ENCODE measurements around the gene BBS9. TPM values are rescaled to one million over a fixed set of nuclear protein-coding genes. Genes with fewer than 3 reads are reported as not detected.

Gene BBS9
- total and polyA plus RNA-seq, 9 of the 15 experiments (the other 6 are each of a cell fraction or from before 2014, with no cell fraction given), result 0.77 to 3.3 (median 2.4) TPM

DNA sequence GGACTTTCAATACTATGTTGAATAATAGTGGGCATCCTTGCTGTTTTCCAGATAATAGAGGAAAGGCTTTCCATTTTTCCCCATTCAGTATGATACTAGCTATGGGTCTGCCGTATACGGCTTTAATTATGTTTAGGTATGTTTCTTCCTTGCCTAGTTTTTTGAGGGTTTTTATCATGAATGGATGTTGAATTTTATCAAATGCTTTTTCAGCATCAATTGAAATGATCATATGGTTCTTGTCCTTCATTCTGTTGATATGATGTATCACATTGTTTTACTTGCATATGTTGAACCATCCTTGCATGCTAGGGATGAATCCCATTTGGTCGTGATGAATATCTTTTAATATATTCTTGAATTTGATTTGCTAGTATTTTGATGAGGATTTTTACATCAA is 11.0 kb upstream of the BBS9 start:
- Histone ChIP-seq H3K27ac (ENCODE audit: extremely low read depth, low read depth, low read length) (no peak overlapping the region), H2AFZ (ENCODE audit: low read depth, low read length) (no peak overlapping the region), H3K36me3 (ENCODE audit: control insufficient read depth, insufficient read depth, low read length) (no peaks in the 10 kb centered on the region), H3K9ac (ENCODE audit: insufficient read depth in 1 of 2, low read depth in 2 of 2, low read length in 2 of 2) (no peak overlapping the region), H3K4me1 (replicated peaks in 1 of 2; ENCODE audit: control insufficient read depth in 2 of 2, insufficient read depth in 2 of 2, low read length in 2 of 2) (no peaks in the 10 kb centered on the region), H3K9me3 (replicated peaks; ENCODE audit: control insufficient read depth, insufficient read depth, low read depth, low read length) (peaks cover 2% of the 10 kb centered on the region; the same call in 1 of the 2 replicates), H4K20me1 (replicated peaks; ENCODE audit: control insufficient read depth, insufficient read depth, low read length) (no peaks in the 10 kb centered on the region), H3K4me3 (no peak overlapping the region), H3K9me1 (ENCODE audit: control insufficient read depth, insufficient read depth, low read length) (no peaks in the 10 kb centered on the region), H3K4me2 (ENCODE audit: insufficient read depth, low read length) (no peak overlapping the region), H3K27me3 (ENCODE audit: control insufficient read depth in 2 of 2, insufficient read depth in 2 of 2, low read length in 2 of 2) (no peaks in the 10 kb centered on the region; a peak in 2 of 5 replicates), H3K79me2 (ENCODE audit: control insufficient read depth, insufficient read depth, low read length) (no peaks in the 10 kb centered on the region)
- no peak for FAIRE-seq
- no peak for ATAC-seq
- WGBS (ENCODE audit: insufficient coverage, low coverage, missing lambda C conversion rate), result 26% methylated on average over 3 of the region's 3 CpGs
- in situ Hi-C loops (cut with MboI), result no loop called here
- no peak for DNase-seq (ENCODE audit: extremely low read depth in 1 of 4, low spot score in 3 of 4)
- intact Hi-C loops (cut with micrococcal nuclease), result no loop called here
- BruUV-seq (replicated peaks), result no TSS peak
- ChIA-PET CTCF (ENCODE audit: low intra/inter-chr PET ratio) (no interaction called here), POLR2A (no interaction called here)
- TF ChIP-seq EHMT2 (IDR thresholded peaks at IDR 0.05) (peak; percentile 65; the same call in 1 of the 2 replicates), SIN3A (IDR thresholded peaks at IDR 0.05; ENCODE audit: borderline replicate concordance in 2 of 2, control insufficient read depth in 1 of 2, low read depth in 2 of 2, low read length in 2 of 2) (no peak), SRSF7 (optimal IDR thresholded peaks at IDR 0.05; ENCODE audit: low read depth, low read length) (no peak), POLR2B (IDR thresholded peaks at IDR 0.05; ENCODE audit: low read depth, partially characterized antibody) (no peak), TRIM28 (IDR thresholded peaks at IDR 0.05) (peak; percentile 96), ZBTB2 (IDR thresholded peaks at IDR 0.05) (no peak), NR3C1 (CRISPR knock-in tag; IDR thresholded peaks at IDR 0.05) (no peak), FOXJ2 (tag; IDR thresholded peaks at IDR 0.05) (no peak), ZNF639 (CRISPR knock-in tag; conservative IDR thresholded peaks at IDR 0.05 in 1 of 2, IDR thresholded peaks at IDR 0.05 in 1 of 2) (no peak), MAFK (IDR thresholded peaks at IDR 0.05; ENCODE audit: low read length) (no peak), CCNT2 (IDR thresholded peaks at IDR 0.05; ENCODE audit: borderline replicate concordance, extremely low read depth, insufficient read length, low read depth, low read length) (no peak), ZNF551 (CRISPR knock-in tag; IDR thresholded peaks at IDR 0.05) (no peak), ZNF41 (CRISPR knock-in tag; conservative IDR thresholded peaks at IDR 0.05) (no peak), FUS (optimal IDR thresholded peaks at IDR 0.05; ENCODE audit: low read depth, low read length) (no peak), CBFA2T2 (conservative IDR thresholded peaks at IDR 0.05) (no peak)
- TF ChIP-seq, protein P1, sequence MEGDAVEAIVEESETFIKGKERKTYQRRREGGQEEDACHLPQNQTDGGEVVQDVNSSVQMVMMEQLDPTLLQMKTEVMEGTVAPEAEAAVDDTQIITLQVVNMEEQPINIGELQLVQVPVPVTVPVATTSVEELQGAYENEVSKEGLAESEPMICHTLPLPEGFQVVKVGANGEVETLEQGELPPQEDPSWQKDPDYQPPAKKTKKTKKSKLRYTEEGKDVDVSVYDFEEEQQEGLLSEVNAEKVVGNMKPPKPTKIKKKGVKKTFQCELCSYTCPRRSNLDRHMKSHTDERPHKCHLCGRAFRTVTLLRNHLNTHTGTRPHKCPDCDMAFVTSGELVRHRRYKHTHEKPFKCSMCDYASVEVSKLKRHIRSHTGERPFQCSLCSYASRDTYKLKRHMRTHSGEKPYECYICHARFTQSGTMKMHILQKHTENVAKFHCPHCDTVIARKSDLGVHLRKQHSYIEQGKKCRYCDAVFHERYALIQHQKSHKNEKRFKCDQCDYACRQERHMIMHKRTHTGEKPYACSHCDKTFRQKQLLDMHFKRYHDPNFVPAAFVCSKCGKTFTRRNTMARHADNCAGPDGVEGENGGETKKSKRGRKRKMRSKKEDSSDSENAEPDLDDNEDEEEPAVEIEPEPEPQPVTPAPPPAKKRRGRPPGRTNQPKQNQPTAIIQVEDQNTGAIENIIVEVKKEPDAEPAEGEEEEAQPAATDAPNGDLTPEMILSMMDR (IDR thresholded peaks at IDR 0.05 in 2 of 3, conservative IDR thresholded peaks at IDR 0.05 in 1 of 3; ENCODE audit: insufficient read depth in 2 of 3, low read depth in 1 of 3, low read length in 3 of 3), result no peak
- TF ChIP-seq, protein P2, sequence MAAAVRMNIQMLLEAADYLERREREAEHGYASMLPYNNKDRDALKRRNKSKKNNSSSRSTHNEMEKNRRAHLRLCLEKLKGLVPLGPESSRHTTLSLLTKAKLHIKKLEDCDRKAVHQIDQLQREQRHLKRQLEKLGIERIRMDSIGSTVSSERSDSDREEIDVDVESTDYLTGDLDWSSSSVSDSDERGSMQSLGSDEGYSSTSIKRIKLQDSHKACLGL (CRISPR knock-in tag; IDR thresholded peaks at IDR 0.05; ENCODE audit: borderline replicate concordance, poor library complexity, severe bottlenecking), result no peak

All from K562 (cell line).